Sigmoid colon (tissue), 4 donors: Measurements from ENCODE around the gene SLC2A13.

Experiments
- EP300 ChIP-seq, 4 donors: sonication (generic); formaldehyde crosslinking; IDR thresholded peaks; one replicate each; pipeline ENCODE4 v1.6.1; 2017; ENCODE audit warnings: antibody characterized with exemption in 4 of 4
- POLR2A ChIP-seq, 2 donors: fragments of 450-650 bp; IDR thresholded peaks; one replicate each; pipeline ENCODE4 v1.6.1; 2016; ENCODE audit warnings: antibody characterized with exemption in 2 of 2, mild to moderate bottlenecking in 2 of 2, moderate library complexity in 2 of 2
- POLR2AphosphoS5 ChIP-seq, 4 donors: sonication (generic); formaldehyde crosslinking; IDR thresholded peaks; one replicate each; pipeline ENCODE4 v1.6.1; 2017; ENCODE audit warnings: antibody characterized with exemption in 4 of 4
- TF ChIP-seq, protein P1 (sequence below), 4 experiments: fragments of 450-650 bp in 3 of 4; fragments of 200-600 bp in 1 of 4; IDR thresholded peaks; one replicate each; pipeline ENCODE4 v1.5.1; 2016 to 2019; ENCODE audit warnings: antibody characterized with exemption in 4 of 4, mild to moderate bottlenecking in 3 of 4, moderate library complexity in 2 of 4

DNA sequence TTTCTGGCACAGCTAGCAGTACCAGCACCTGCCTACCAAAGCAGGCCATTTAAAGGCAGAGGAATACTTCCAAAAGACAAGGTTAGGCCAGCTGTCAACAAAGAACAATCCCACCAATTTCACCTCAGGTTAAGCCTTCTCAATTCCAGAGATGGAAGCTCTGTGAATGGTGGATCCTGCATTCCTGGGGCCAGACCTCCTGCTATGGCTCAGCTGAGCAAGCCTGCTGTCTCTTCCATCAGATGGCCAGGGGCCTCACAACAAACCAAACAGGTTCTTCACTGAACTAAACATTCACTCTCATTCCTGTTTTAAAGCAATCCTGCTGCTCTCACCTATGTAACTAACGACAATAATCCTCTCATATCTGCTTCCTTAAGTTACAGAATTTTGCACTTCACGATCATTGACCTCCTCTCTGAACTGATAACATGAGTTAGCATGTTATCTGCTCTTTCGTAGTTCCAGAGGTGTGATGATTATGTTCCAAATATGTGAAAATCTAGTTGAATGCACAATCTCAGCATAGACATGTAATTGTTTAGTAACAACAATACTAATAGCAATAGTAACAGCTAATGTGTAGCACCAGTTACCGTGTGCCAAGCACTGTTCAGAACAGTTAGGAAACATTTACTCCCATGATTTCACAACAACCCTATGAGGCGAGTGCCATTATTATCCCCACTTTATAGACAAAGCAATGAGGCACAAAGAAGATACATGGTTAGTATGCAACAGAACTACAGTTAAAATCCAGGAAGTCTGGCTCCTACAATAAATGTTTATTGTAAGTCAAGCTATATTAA, 73.2 kb downstream of the SLC2A13 start:
- TF ChIP-seq EP300 (IDR thresholded peaks at IDR 0.05) (no peak), POLR2AphosphoS5 (IDR thresholded peaks at IDR 0.05) (no peak), POLR2A (IDR thresholded peaks at IDR 0.05) (no peak)
- TF ChIP-seq, protein P1, sequence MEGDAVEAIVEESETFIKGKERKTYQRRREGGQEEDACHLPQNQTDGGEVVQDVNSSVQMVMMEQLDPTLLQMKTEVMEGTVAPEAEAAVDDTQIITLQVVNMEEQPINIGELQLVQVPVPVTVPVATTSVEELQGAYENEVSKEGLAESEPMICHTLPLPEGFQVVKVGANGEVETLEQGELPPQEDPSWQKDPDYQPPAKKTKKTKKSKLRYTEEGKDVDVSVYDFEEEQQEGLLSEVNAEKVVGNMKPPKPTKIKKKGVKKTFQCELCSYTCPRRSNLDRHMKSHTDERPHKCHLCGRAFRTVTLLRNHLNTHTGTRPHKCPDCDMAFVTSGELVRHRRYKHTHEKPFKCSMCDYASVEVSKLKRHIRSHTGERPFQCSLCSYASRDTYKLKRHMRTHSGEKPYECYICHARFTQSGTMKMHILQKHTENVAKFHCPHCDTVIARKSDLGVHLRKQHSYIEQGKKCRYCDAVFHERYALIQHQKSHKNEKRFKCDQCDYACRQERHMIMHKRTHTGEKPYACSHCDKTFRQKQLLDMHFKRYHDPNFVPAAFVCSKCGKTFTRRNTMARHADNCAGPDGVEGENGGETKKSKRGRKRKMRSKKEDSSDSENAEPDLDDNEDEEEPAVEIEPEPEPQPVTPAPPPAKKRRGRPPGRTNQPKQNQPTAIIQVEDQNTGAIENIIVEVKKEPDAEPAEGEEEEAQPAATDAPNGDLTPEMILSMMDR (IDR thresholded peaks at IDR 0.05) = no peak
